PC-9 (cell line): ENCODE measurements around the gene POFUT2. TPM values are rescaled to one million over a fixed set of nuclear protein-coding genes. Genes with fewer than 3 reads are reported as not detected.

Experiments
- BruUV-seq: library from RNA; stranded (reverse); fragments of 400-500 nt; replicated peaks from 2 replicates; lab custom pipeline; 2021; lab: Mats Ljungman, UMichigan
- CTCF ChIA-PET: fragments of 300-600 bp; sonication (Branson Sonifier 250); formaldehyde crosslinking; loops from one replicate; lab custom pipeline; 2022; ENCODE audit warnings: antibody characterized with exemption; lab: Charles Lee
- POLR2A ChIA-PET: fragments of 300-600 bp; sonication (Branson Sonifier 250); formaldehyde crosslinking; loops from one replicate; lab custom pipeline; 2022; ENCODE audit warnings: antibody characterized with exemption; ENCODE audit not compliant: unreplicated experiment; lab: Charles Lee
- DNase-seq, 2 experiments: peaks; one replicate each; pipeline versions ENCODE4 v3.0.0 to v3.0.0-alpha.2; 2015 to 2022; ENCODE audit warnings: mixed read lengths in 1 of 2
- H2AFZ ChIP-seq: fragments of 200-600 bp; sonication (generic); 2 replicates; pipeline ENCODE4 v1.8.1; 2017; ENCODE audit warnings: antibody characterized with exemption
- H3F3A ChIP-seq: fragments of 200-600 bp; sonication (generic); 2 replicates; pipeline ENCODE4 v1.8.1; 2017; ENCODE audit warnings: antibody characterized with exemption, mild to moderate bottlenecking, low read depth; ENCODE audit not compliant: insufficient read depth
- H3K27ac ChIP-seq: fragments of 200-600 bp; sonication (generic); 2 replicates; pipeline ENCODE4 v1.6.1; 2016; ENCODE audit warnings: mixed run types
- H3K27me3 ChIP-seq: fragments of 200-600 bp; sonication (generic); 2 replicates; pipeline ENCODE4 v1.6.1; 2016; ENCODE audit warnings: low read depth, mixed run types; ENCODE audit not compliant: insufficient read depth
- H3K36me3 ChIP-seq: fragments of 200-600 bp; sonication (generic); 2 replicates; pipeline ENCODE4 v1.6.1; 2016; ENCODE audit warnings: low read depth, mixed run types
- H3K4me1 ChIP-seq: fragments of 200-600 bp; sonication (generic); replicated peaks from 2 replicates; pipeline ENCODE4 v1.6.1; 2016; ENCODE audit warnings: mixed run types; ENCODE audit not compliant: insufficient read depth
- H3K4me2 ChIP-seq: fragments of 200-600 bp; sonication (generic); 2 replicates; pipeline ENCODE4 v1.6.1; 2017; ENCODE audit warnings: mixed run types
- H3K4me3 ChIP-seq: fragments of 200-600 bp; sonication (generic); 2 replicates; pipeline ENCODE4 v1.6.1; 2016; ENCODE audit warnings: mixed run types
- H3K79me2 ChIP-seq: fragments of 200-600 bp; sonication (generic); 2 replicates; pipeline ENCODE4 v1.6.1; 2017; ENCODE audit warnings: low read depth, mixed run types
- H3K9me2 ChIP-seq: fragments of 200-600 bp; sonication (generic); 2 replicates; pipeline ENCODE4 v1.8.1; 2017; ENCODE audit warnings: mild to moderate bottlenecking; ENCODE audit not compliant: insufficient read depth
- H3K9me3 ChIP-seq: fragments of 200-600 bp; sonication (generic); 2 replicates; pipeline ENCODE4 v1.8.1; 2016; ENCODE audit warnings: low read depth; ENCODE audit not compliant: insufficient read depth
- H4K20me1 ChIP-seq: fragments of 200-600 bp; sonication (generic); 2 replicates; pipeline ENCODE4 v1.8.1; 2017; ENCODE audit not compliant: insufficient read depth
- CTCF ChIP-seq: fragments of 200-600 bp; sonication (generic); conservative IDR thresholded peaks from 2 replicates; pipeline ENCODE4 v1.6.1; 2017; ENCODE audit warnings: mixed run types, antibody characterized with exemption, mild to moderate bottlenecking, moderate library complexity
- EZH2 ChIP-seq: fragments of 200-600 bp; sonication (generic); IDR thresholded peaks from 2 replicates; pipeline ENCODE4 v1.8.0; 2017; ENCODE audit warnings: antibody characterized with exemption, low read depth
- intact Hi-C: fragments of 100-400 bp; cut with micrococcal nuclease; formaldehyde crosslinking; loops from one replicate; pipeline ENCODE4 v1.10.0; 2022; ENCODE audit not compliant: unreplicated experiment
- total RNA-seq: library from RNA; stranded (reverse); gene quantifications from 2 replicates; pipeline ENCODE4 v1.2.3, GENCODE V29; 2021

POFUT2 gene
- total RNA-seq, 1 experiment from 2014 or later, result 32.6 TPM

- POLR2A ChIA-PET, result no interaction called here
- Histone ChIP-seq H3K4me1 (no peaks in the 10 kb centered on the region), H3K4me3 (no peak overlapping the region), H3K27ac (no peak overlapping the region), H3K79me2 (peaks cover 9% of the 10 kb centered on the region; the same call in 1 of the 2 replicates), H3F3A (peaks cover 5% of the 10 kb centered on the region; the same call in 1 of the 2 replicates), H3K9me3 (no peaks in the 10 kb centered on the region), H3K9me2 (no peaks in the 10 kb centered on the region), H3K4me2 (no peak overlapping the region), H2AFZ (no peak overlapping the region), H3K36me3 (no peaks in the 10 kb centered on the region), H3K27me3 (no peaks in the 10 kb centered on the region), H4K20me1 (no peaks in the 10 kb centered on the region)
- CTCF ChIA-PET, result interaction anchor here (0.7 to 1.0 kb wide), 2 partner anchors 150 to 295 kb away, joined by 3 to 4 read pairs; no protein-coding TSS in a partner anchor
- no TSS peak for BruUV-seq
- intact Hi-C loops, result no loop called here
- TF ChIP-seq EZH2 (no peak), CTCF (no peak)
- no peak for DNase-seq
Measured at GRCh38 chr21:45289655-45290515, 2.2 kb upstream of the POFUT2 start.

- Histone ChIP-seq H3K9me3 (no peaks in the 10 kb centered on the region), H3F3A (peaks cover 5% of the 10 kb centered on the region; the same call in 1 of the 2 replicates), H3K36me3 (no peaks in the 10 kb centered on the region), H3K4me1 (no peaks in the 10 kb centered on the region), H3K27ac (no peak overlapping the region), H3K79me2 (peaks cover 9% of the 10 kb centered on the region; the same call in 1 of the 2 replicates), H3K4me2 (peak overlapping the region; percentile 72; the same call in 1 of the 2 replicates), H4K20me1 (no peaks in the 10 kb centered on the region), H2AFZ (no peak overlapping the region), H3K9me2 (no peaks in the 10 kb centered on the region), H3K4me3 (no peak overlapping the region), H3K27me3 (no peaks in the 10 kb centered on the region)
- no TSS peak for BruUV-seq
- TF ChIP-seq EZH2 (no peak), CTCF (no peak)
- intact Hi-C loops, result no loop called here
- DNase-seq, result no peak
- CTCF ChIA-PET, result interaction anchor here (1.0 kb wide), 1 partner anchor 149 kb away, joined by 3 read pairs; no protein-coding TSS in a partner anchor
- POLR2A ChIA-PET, result no interaction called here
Measured at GRCh38 chr21:45289134-45289533, 1.4 kb upstream of the POFUT2 start.

GRCh38 chr21:45288441-45288841, 746 bp upstream of the POFUT2 start:
- intact Hi-C loops, result no loop called here
- H3K79me2 ChIP-seq, result peaks cover 9% of the 10 kb centered on the region; the same call in 1 of the 2 replicates
- POLR2A ChIA-PET, result interaction anchor here (0.6 kb wide), 1 partner anchor 275 kb away, joined by 4 read pairs; no protein-coding TSS in a partner anchor

More at GRCh38 chr21:45288441-45288841, 746 bp upstream of the POFUT2 start:
- no TSS peak for BruUV-seq
- Histone ChIP-seq H3K9me2 (no peaks in the 10 kb centered on the region), H3K4me3 (peak overlapping the region; percentile 79), H3K27me3 (no peaks in the 10 kb centered on the region), H3K27ac (no peak overlapping the region), H2AFZ (no peak overlapping the region), H3K9me3 (no peaks in the 10 kb centered on the region), H3K36me3 (no peaks in the 10 kb centered on the region), H3K4me2 (peak overlapping the region; percentile 72), H4K20me1 (no peaks in the 10 kb centered on the region), H3K4me1 (no peaks in the 10 kb centered on the region), H3F3A (peaks cover 5% of the 10 kb centered on the region; the same call in 1 of the 2 replicates)
- CTCF ChIA-PET, result interaction anchor here (0.5 kb wide), 1 partner anchor 148 kb away, joined by 3 read pairs; no protein-coding TSS in a partner anchor
- TF ChIP-seq EZH2 (no peak), CTCF (no peak)
- no peak for DNase-seq
